GM12878 (cell line): ENCODE data around the gene KRTAP10-1. TPM values are rescaled to one million over a fixed set of nuclear protein-coding genes. Genes with fewer than 3 reads are reported as not detected.

Experiments
- ATAC-seq: fragments of 200-7000 bp; cut with Tn5 transposase; 3 replicates; pipeline ENCODE4 v1.9.1; 2020; ENCODE audit warnings: mild to moderate bottlenecking, moderate library complexity
- BruUV-seq: library from RNA; stranded (reverse); fragments of 400-500 nt; replicated peaks from 2 replicates; lab custom pipeline; 2021; lab: Mats Ljungman, UMichigan
- CTCF ChIA-PET: fragments of 300-600 bp; sonication (Branson Sonifier 250); formaldehyde crosslinking; extraction: SDS; loops from one replicate; lab custom pipeline; 2021; ENCODE audit warnings: inconsistent platforms; lab: Yijun Ruan, JAX
- POLR2A ChIA-PET: fragments of 350-600 bp; formaldehyde crosslinking; extraction: SDS; loops from one replicate; lab custom pipeline; 2021; ENCODE audit warnings: inconsistent platforms; lab: Charles Lee
- RAD21 ChIA-PET: fragments of 300-600 bp; sonication (Branson Sonifier 250); formaldehyde crosslinking; loops from one replicate; lab custom pipeline; 2023; ENCODE audit warnings: antibody characterized with exemption; ENCODE audit not compliant: unreplicated experiment; lab: Charles Lee
- SMC1A ChIA-PET: fragments of 300-600 bp; sonication (Branson Sonifier 250); formaldehyde crosslinking; loops from one replicate; lab custom pipeline; 2023; ENCODE audit not compliant: unreplicated experiment, uncharacterized antibody; lab: Charles Lee
- DNase-seq: peaks from one replicate; pipeline ENCODE4 v3.0.0-alpha.2; 2011; ENCODE audit warnings: low read depth, low spot score
- FAIRE-seq: peaks from 3 replicates; lab custom pipeline; 2011; peaks lifted over from hg19 to GRCh38; lab: Jason Lieb, UNC
- H2AFZ ChIP-seq: 2 replicates; pipeline ENCODE4 v1.6.0; 2011; ENCODE audit warnings: low read depth, low read length, control low read depth; ENCODE audit not compliant: control insufficient read depth
- H3K27ac ChIP-seq: 2 replicates; pipeline ENCODE4 v1.5.1; 2011; ENCODE audit warnings: control low read depth; ENCODE audit not compliant: control insufficient read depth, insufficient read depth
- H3K27me3 ChIP-seq, 2 experiments: replicated peaks in 1 of 2; 2 replicates each; pipeline versions ENCODE4 v1.6.0 to v1.6.1; 2011; ENCODE audit warnings: low read length in 1 of 2; ENCODE audit not compliant: control insufficient read depth in 2 of 2, insufficient read depth in 2 of 2
- H3K36me3 ChIP-seq, 2 experiments: 2 replicates each; pipeline ENCODE4 v1.5.1; 2011; ENCODE audit warnings: low read length in 1 of 2; ENCODE audit not compliant: control insufficient read depth in 2 of 2, insufficient read depth in 2 of 2
- H3K4me1 ChIP-seq: 2 replicates; pipeline ENCODE4 v1.6.1; 2011; ENCODE audit warnings: mild to moderate bottlenecking, low read length, moderate library complexity, mixed read lengths; ENCODE audit not compliant: control insufficient read depth, insufficient read depth
- H3K4me2 ChIP-seq: 2 replicates; pipeline ENCODE4 v1.6.0; 2011; ENCODE audit warnings: control low read depth; ENCODE audit not compliant: control insufficient read depth, insufficient read depth
- H3K4me3 ChIP-seq: fragments of 200-600 bp; sonication (generic); 2 replicates; pipeline ENCODE4 v1.5.1; 2016
- H3K79me2 ChIP-seq: 2 replicates; pipeline ENCODE4 v1.6.0; 2011; ENCODE audit warnings: low read length; ENCODE audit not compliant: control insufficient read depth, insufficient read depth
- H3K9ac ChIP-seq: 2 replicates; pipeline ENCODE4 v1.8.0; 2011; ENCODE audit warnings: low read length, control low read depth, mixed read lengths; ENCODE audit not compliant: control insufficient read depth, insufficient read depth
- H3K9me3 ChIP-seq: replicated peaks from 3 replicates; pipeline ENCODE4 v1.5.1; 2011; ENCODE audit warnings: mild to moderate bottlenecking, low read length; ENCODE audit not compliant: control insufficient read depth, insufficient read depth
- H4K20me1 ChIP-seq: 2 replicates; pipeline ENCODE4 v1.6.0; 2011; ENCODE audit not compliant: control insufficient read depth, insufficient read depth
- BRCA1 ChIP-seq: IDR thresholded peaks from 2 replicates; pipeline ENCODE4 v1.6.1; 2011; ENCODE audit warnings: low read depth, low read length, improper control_type of control experiment
- CBX3 ChIP-seq: fragments of 200-600 bp; sonication (generic); IDR thresholded peaks from 2 replicates; pipeline ENCODE4 v1.6.1; 2016; ENCODE audit warnings: low read depth, borderline replicate concordance
- CEBPZ ChIP-seq: fragments of 150-350 bp; IDR thresholded peaks from 2 replicates; pipeline ENCODE4 v1.6.1; 2016; ENCODE audit warnings: low read depth, low read length
- CREM ChIP-seq: IDR thresholded peaks from 2 replicates; pipeline ENCODE4 v1.6.1; 2014; ENCODE audit warnings: antibody characterized with exemption, low read depth
- EP300 ChIP-seq, 2 experiments: fragments of 150-350 bp in 1 of 2; IDR thresholded peaks; 2 replicates each; pipeline ENCODE4 v1.6.1; 2011 to 2012; ENCODE audit warnings: low read depth in 2 of 2, low read length in 2 of 2, borderline replicate concordance in 1 of 2, improper control_type of control experiment in 1 of 2, inconsistent platforms in 1 of 2; ENCODE audit not compliant: control insufficient read depth in 1 of 2
- POLR2A ChIP-seq: IDR thresholded peaks from 2 replicates; pipeline ENCODE4 v1.6.1; 2011; ENCODE audit warnings: low read depth, mild to moderate bottlenecking, low read length
- RBBP5 ChIP-seq: fragments of 200-600 bp; sonication (generic); conservative IDR thresholded peaks from 2 replicates; pipeline ENCODE4 v1.6.1; 2016
- SKIL ChIP-seq: fragments of 450-650 bp; IDR thresholded peaks from 2 replicates; pipeline ENCODE4 v1.6.1; 2017; ENCODE audit warnings: mild to moderate bottlenecking, low read depth, inconsistent platforms; ENCODE audit not compliant: poor library complexity, severe bottlenecking
- SP1 ChIP-seq: IDR thresholded peaks from one replicate; pipeline ENCODE4 v1.6.1; 2011; ENCODE audit warnings: low read depth, low read length
- SREBF1 ChIP-seq: IDR thresholded peaks from 2 replicates; pipeline ENCODE4 v1.6.1; 2012; ENCODE audit warnings: mild to moderate bottlenecking, low read length
- TBL1XR1 ChIP-seq: IDR thresholded peaks from 2 replicates; pipeline ENCODE4 v1.6.1; 2012; ENCODE audit warnings: low read depth, low read length, improper control_type of control experiment
- TCF7 ChIP-seq: IDR thresholded peaks from 2 replicates; pipeline ENCODE4 v1.6.1; 2014; ENCODE audit warnings: antibody characterized with exemption, borderline replicate concordance
- ZNF217 ChIP-seq: fragments of 450-650 bp; IDR thresholded peaks from 2 replicates; pipeline ENCODE4 v1.6.1; 2017; ENCODE audit warnings: antibody characterized with exemption, mild to moderate bottlenecking
- ZZZ3 ChIP-seq: IDR thresholded peaks from 2 replicates; pipeline ENCODE4 v1.6.1; 2011; ENCODE audit warnings: low read depth; ENCODE audit not compliant: control insufficient read depth, insufficient read length
- WGBS: methylation state at CpG from one replicate; pipeline ENCODE4 v1.1.6; 2016; ENCODE audit warnings: low lambda C conversion rate; ENCODE audit not compliant: insufficient replicate concordance, insufficient coverage; ENCODE audit errors: missing lambda C conversion rate; 5-methylcytosine and 5-hydroxymethylcytosine counted together
- in situ Hi-C: fragments of 300-500 bp; cut with MboI; formaldehyde crosslinking; loops from 9 replicates; pipeline ENCODE4 v1.14.3; 2018; ENCODE audit warnings: mixed read lengths
- intact Hi-C: fragments of 100-400 bp; cut with micrococcal nuclease; formaldehyde crosslinking; loops from one replicate; pipeline ENCODE4 v1.14.2; 2022; ENCODE audit not compliant: unreplicated experiment
- polyA plus RNA-seq, 11 experiments: library from polyadenylated mRNA; depleted of rRNA in 4 of 11; unstranded in 6 of 11; stranded (reverse) in 5 of 11; fragments of >200 nt; fragmentation: Nextera tagmentation in 4 of 11; fragmentation: Illumina TruSeq in 1 of 11; extraction: Ambion mirVana in 4 of 11; extraction: Trizol in 1 of 11; gene quantifications; 1 replicate in 1 of 11; 2 replicates in 10 of 11; pipeline versions ENCODE4 v1.2.1 to v1.2.3, GENCODE V29; 2011 to 2016; ENCODE audit warnings: inconsistent platforms in 2 of 11, missing spikeins in 2 of 11, low read depth in 1 of 11
- total RNA-seq, 4 experiments: library from RNA; depleted of rRNA in 3 of 4; stranded (reverse); fragments of >200 nt in 3 of 4; fragmentation: Illumina TruSeq in 1 of 4; extraction: Trizol in 1 of 4; gene quantifications; 2 replicates each; pipeline versions ENCODE4 v1.2.1 to v1.2.3, GENCODE V29; 2013 to 2021

KRTAP10-1 gene
- total and polyA plus RNA-seq, 10 of the 15 experiments (the other 5 are each of a cell fraction or from before 2014, with no cell fraction given), result not detected

- ATAC-seq (no peak), FAIRE-seq (no peak), DNase-seq (no peak)
- Histone ChIP-seq H4K20me1 (no peaks in the 10 kb centered on the region), H3K4me1 (no peaks in the 10 kb centered on the region), H3K9ac (no peak overlapping the region), H3K27me3 (no peaks in the 10 kb centered on the region), H3K4me3 (no peak overlapping the region), H3K4me2 (no peak overlapping the region), H3K36me3 (no peaks in the 10 kb centered on the region), H3K9me3 (no peaks in the 10 kb centered on the region; the same call in 2 of the 3 replicates), H3K27ac (no peak overlapping the region), H3K79me2 (no peaks in the 10 kb centered on the region), H2AFZ (no peak overlapping the region)
- ChIA-PET RAD21 (interaction anchor here (1.3 kb wide), 1 partner anchor 278 kb away, joined by 3 read pairs; no protein-coding TSS in a partner anchor), SMC1A (no interaction called here), CTCF (no interaction called here), POLR2A (no interaction called here)
- no TSS peak for BruUV-seq
- in situ Hi-C loops (no loop called here), intact Hi-C loops (no loop called here)
- WGBS, result 48% methylated on average over 32 of the region's 32 CpGs
- no peak for TF ChIP-seq ZNF217
- no peak for TF ChIP-seq TCF7
- no peak for TF ChIP-seq SREBF1
- no peak for TF ChIP-seq CBX3
- no peak for TF ChIP-seq ZZZ3
- no peak for TF ChIP-seq RBBP5
- no peak for TF ChIP-seq SP1
- TF ChIP-seq POLR2A, result no peak
- no peak for TF ChIP-seq BRCA1
- no peak for TF ChIP-seq SKIL
- no peak for TF ChIP-seq TBL1XR1
- TF ChIP-seq EP300 (IDR thresholded peaks at IDR 0.05; ENCODE audit: borderline replicate concordance in 1 of 2, control insufficient read depth in 1 of 2, low read depth in 2 of 2, low read length in 2 of 2), result no peak
- no peak for TF ChIP-seq CREM
- TF ChIP-seq CEBPZ, result no peak
Observed at GRCh38 chr21:44515359-44516165, 24.4 kb downstream of the KRTAP10-1 start.
